Astrocyte of the spinal cord (primary cell): ENCODE measurements around the gene TNNI2.

Source experiments
- DNase-seq: peaks from one replicate; pipeline ENCODE4 v3.0.0; 2011; ENCODE audit warnings: low read depth, low spot score
- H3K4me3 ChIP-seq: 2 replicates; pipeline ENCODE4 v1.5.1; 2011; ENCODE audit warnings: low read depth, mild to moderate bottlenecking, low read length, moderate library complexity
- in situ Hi-C: cut with HindIII; loops from 2 replicates; pipeline ENCODE4 v1.10.0; 2017; ENCODE audit warnings: low sequenced_read_pairs
- TF ChIP-seq, protein P1 (sequence below): IDR thresholded peaks from 2 replicates; pipeline ENCODE4 v1.5.1; 2012; ENCODE audit warnings: low read depth, mild to moderate bottlenecking, low read length, inconsistent platforms

The TNNI2 gene

DNA sequence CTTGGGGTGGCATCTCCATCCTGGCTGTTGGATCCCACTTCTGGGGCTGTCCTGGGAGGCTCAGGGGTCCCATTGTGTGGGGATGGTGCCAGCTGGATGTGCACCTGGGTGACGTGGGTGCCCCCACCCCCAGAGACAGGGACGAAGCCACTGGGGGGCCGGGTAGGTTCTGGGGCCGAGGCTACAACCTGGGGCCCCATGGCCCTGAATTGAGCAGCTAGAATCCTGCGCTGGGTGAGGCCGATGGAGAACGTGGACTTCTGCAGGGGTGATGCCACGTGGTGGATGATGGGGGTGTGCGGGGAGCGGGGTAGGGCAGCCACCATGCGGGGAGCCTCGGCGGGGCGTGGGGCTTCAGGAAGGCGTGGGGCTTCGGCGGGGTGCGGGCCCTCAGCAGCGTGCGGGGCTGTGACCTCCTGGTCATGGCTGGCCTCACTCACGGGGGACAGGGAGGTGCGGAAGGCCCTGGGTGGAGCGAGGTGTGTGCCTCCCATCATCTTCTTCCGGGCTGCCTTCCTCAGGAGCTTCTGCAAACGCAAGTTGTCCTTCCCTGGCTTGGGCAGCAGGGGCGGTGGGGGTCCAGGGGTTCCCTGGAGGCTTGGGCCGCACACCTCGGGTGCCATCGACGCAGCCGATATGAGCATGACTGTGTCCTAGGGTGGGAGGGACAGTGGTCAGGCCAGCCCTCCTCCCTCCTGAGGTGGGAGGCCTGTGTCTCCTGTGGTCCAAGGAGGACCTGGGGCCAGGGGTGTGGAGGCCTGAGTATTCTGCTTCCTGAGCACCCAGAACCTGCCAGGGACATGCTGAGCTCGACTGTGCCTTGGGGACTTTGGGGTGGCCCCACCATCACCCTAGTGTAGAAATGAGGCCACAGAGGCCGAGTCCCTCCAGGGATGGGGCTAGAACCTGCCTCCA lies 51.4 kb downstream of the TNNI2 start:
- H3K4me3 ChIP-seq, result no peak overlapping the region
- no peak for DNase-seq
- TF ChIP-seq, protein P1, sequence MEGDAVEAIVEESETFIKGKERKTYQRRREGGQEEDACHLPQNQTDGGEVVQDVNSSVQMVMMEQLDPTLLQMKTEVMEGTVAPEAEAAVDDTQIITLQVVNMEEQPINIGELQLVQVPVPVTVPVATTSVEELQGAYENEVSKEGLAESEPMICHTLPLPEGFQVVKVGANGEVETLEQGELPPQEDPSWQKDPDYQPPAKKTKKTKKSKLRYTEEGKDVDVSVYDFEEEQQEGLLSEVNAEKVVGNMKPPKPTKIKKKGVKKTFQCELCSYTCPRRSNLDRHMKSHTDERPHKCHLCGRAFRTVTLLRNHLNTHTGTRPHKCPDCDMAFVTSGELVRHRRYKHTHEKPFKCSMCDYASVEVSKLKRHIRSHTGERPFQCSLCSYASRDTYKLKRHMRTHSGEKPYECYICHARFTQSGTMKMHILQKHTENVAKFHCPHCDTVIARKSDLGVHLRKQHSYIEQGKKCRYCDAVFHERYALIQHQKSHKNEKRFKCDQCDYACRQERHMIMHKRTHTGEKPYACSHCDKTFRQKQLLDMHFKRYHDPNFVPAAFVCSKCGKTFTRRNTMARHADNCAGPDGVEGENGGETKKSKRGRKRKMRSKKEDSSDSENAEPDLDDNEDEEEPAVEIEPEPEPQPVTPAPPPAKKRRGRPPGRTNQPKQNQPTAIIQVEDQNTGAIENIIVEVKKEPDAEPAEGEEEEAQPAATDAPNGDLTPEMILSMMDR, result no peak
- in situ Hi-C loops, result no loop called here
